H1 (cell line): ENCODE measurements around the gene DGKD. TPM values are rescaled to one million over a fixed set of nuclear protein-coding genes. Genes with fewer than 3 reads are reported as not detected.

Experiments used
- CTCF ChIA-PET: fragments of 300-600 bp; sonication (Branson Sonifier 250); formaldehyde crosslinking; loops from one replicate; lab custom pipeline; 2021; ENCODE audit not compliant: partially characterized antibody; lab: Charles Lee
- POLR2A ChIA-PET: fragments of 300-600 bp; sonication (Branson Sonifier 250); formaldehyde crosslinking; loops from one replicate; lab custom pipeline; 2021; ENCODE audit warnings: inconsistent platforms; ENCODE audit not compliant: partially characterized antibody; lab: Charles Lee
- DNase-seq, 2 experiments: peaks; one replicate each; pipeline versions ENCODE4 v3.0.0 to v3.0.0-alpha.2; 2010 to 2022; ENCODE audit warnings: low spot score in 2 of 2, low read depth in 1 of 2, mixed read lengths in 1 of 2
- FAIRE-seq: peaks from 2 replicates; lab custom pipeline; 2011; peaks lifted over from hg19 to GRCh38; lab: Jason Lieb, UNC
- H2AFZ ChIP-seq: 2 replicates; pipeline ENCODE4 v1.8.1; 2012; ENCODE audit warnings: low read length, inconsistent platforms
- H2AK5ac ChIP-seq: 2 replicates; pipeline ENCODE4 v1.6.1; 2013; ENCODE audit warnings: low read depth, low read length
- H2BK120ac ChIP-seq: replicated peaks from 2 replicates; pipeline ENCODE3; 2013; ENCODE audit warnings: low read depth, low read length, inconsistent platforms
- H2BK12ac ChIP-seq: 2 replicates; pipeline ENCODE4 v1.6.1; 2013; ENCODE audit warnings: low read depth, low read length
- H2BK15ac ChIP-seq: 2 replicates; pipeline ENCODE4 v1.6.1; 2013; ENCODE audit warnings: low read length
- H2BK20ac ChIP-seq: 2 replicates; pipeline ENCODE4 v1.6.1; 2013; ENCODE audit warnings: low read length
- H2BK5ac ChIP-seq: 2 replicates; pipeline ENCODE4 v1.6.1; 2013; ENCODE audit warnings: low read depth, low read length
- H3K14ac ChIP-seq: 2 replicates; pipeline ENCODE4 v1.6.1; 2013; ENCODE audit warnings: inconsistent platforms; ENCODE audit not compliant: insufficient read length
- H3K18ac ChIP-seq: 2 replicates; pipeline ENCODE4 v1.6.1; 2013; ENCODE audit warnings: low read length; ENCODE audit errors: extremely low read depth
- H3K23ac ChIP-seq: 2 replicates; pipeline ENCODE4 v1.6.1; 2013; ENCODE audit warnings: inconsistent platforms; ENCODE audit not compliant: insufficient read length
- H3K23me2 ChIP-seq: 2 replicates; pipeline ENCODE4 v1.6.1; 2013; ENCODE audit warnings: low read depth, low read length
- H3K27ac ChIP-seq: 2 replicates; pipeline ENCODE4 v1.6.1; 2011; ENCODE audit warnings: low read depth, low read length, inconsistent platforms
- H3K27me3 ChIP-seq, 4 experiments: replicated peaks in 1 of 4; 1 replicate in 1 of 4; 2 replicates in 3 of 4; pipeline versions ENCODE4 v1.6.1 to v1.8.1; 2011 to 2013; ENCODE audit warnings: low read length in 3 of 4, mild to moderate bottlenecking in 3 of 4, inconsistent platforms in 2 of 4, mixed read lengths in 2 of 4, moderate library complexity in 1 of 4; ENCODE audit not compliant: control insufficient read depth in 3 of 4, insufficient read depth in 3 of 4; ENCODE audit errors: extremely low read depth in 1 of 4
- H3K36me3 ChIP-seq, 4 experiments: 2 replicates each; pipeline versions ENCODE4 v1.6.1 to v1.8.1; 2011 to 2013; ENCODE audit warnings: mild to moderate bottlenecking in 4 of 4, low read length in 3 of 4, moderate library complexity in 2 of 4, control low read depth in 1 of 4, inconsistent platforms in 1 of 4; ENCODE audit not compliant: insufficient read depth in 4 of 4, control insufficient read depth in 2 of 4
- H3K4ac ChIP-seq: replicated peaks from 2 replicates; pipeline ENCODE3; 2013; ENCODE audit warnings: low read length, low read depth, mixed read lengths, inconsistent platforms; ENCODE audit not compliant: insufficient read length
- H3K4me1 ChIP-seq, 4 experiments: replicated peaks in 1 of 4; 1 replicate in 1 of 4; 2 replicates in 3 of 4; pipeline versions ENCODE4 v1.6.1 to v1.8.1; 2011 to 2013; ENCODE audit warnings: low read length in 3 of 4, inconsistent platforms in 2 of 4, mixed read lengths in 1 of 4; ENCODE audit not compliant: insufficient read depth in 4 of 4, control insufficient read depth in 3 of 4
- H3K4me2 ChIP-seq, 2 experiments: 2 replicates each; pipeline versions ENCODE4 v1.6.1 to v1.8.1; 2011 to 2013; ENCODE audit warnings: low read depth in 2 of 2, low read length in 2 of 2, control low read depth in 1 of 2, inconsistent platforms in 1 of 2, mild to moderate bottlenecking in 1 of 2; ENCODE audit not compliant: insufficient read depth in 1 of 2
- H3K4me3 ChIP-seq, 4 experiments: fragments of 200-600, 300-600 bp in 1 of 4; sonication (generic), shearing (Covaris generic), sonication (Bioruptor Twin) in 1 of 4; 2 replicates each; pipeline versions ENCODE4 v1.5.1 to v1.8.1; 2011 to 2016; ENCODE audit warnings: low read length in 4 of 4, low read depth in 3 of 4, control low read depth in 2 of 4, inconsistent platforms in 2 of 4, mild to moderate bottlenecking in 2 of 4, mixed read lengths in 1 of 4, moderate library complexity in 1 of 4; ENCODE audit not compliant: insufficient read depth in 2 of 4; ENCODE audit errors: extremely low read depth in 1 of 4
- H3K56ac ChIP-seq: replicated peaks from 2 replicates; pipeline ENCODE3; 2013; ENCODE audit warnings: low read depth, mild to moderate bottlenecking, mixed read lengths, low read length, inconsistent platforms; ENCODE audit not compliant: insufficient read length
- H3K79me1 ChIP-seq: 2 replicates; pipeline ENCODE4 v1.6.1; 2013; ENCODE audit warnings: low read depth, low read length, control low read depth
- H3K79me2 ChIP-seq, 2 experiments: 2 replicates each; pipeline versions ENCODE4 v1.6.1 to v1.8.1; 2012 to 2013; ENCODE audit warnings: low read length in 2 of 2, mild to moderate bottlenecking in 2 of 2, inconsistent platforms in 1 of 2; ENCODE audit not compliant: insufficient read depth in 2 of 2, control insufficient read depth in 1 of 2
- H3K9ac ChIP-seq, 4 experiments: replicated peaks in 1 of 4; 1 replicate in 1 of 4; 2 replicates in 3 of 4; pipeline versions ENCODE4 v1.6.1 to v1.8.1; 2011 to 2013; ENCODE audit warnings: low read depth in 3 of 4, low read length in 3 of 4, control low read depth in 2 of 4, mild to moderate bottlenecking in 2 of 4, moderate library complexity in 2 of 4, inconsistent platforms in 1 of 4; ENCODE audit errors: extremely low read depth in 1 of 4
- H3K9me3 ChIP-seq, 2 experiments: 2 replicates each; pipeline versions ENCODE4 v1.6.1 to v1.8.1; 2012 to 2013; ENCODE audit warnings: mild to moderate bottlenecking in 2 of 2, moderate library complexity in 2 of 2, control low read depth in 1 of 2, inconsistent platforms in 1 of 2, low read depth in 1 of 2, low read length in 1 of 2, mixed read lengths in 1 of 2; ENCODE audit not compliant: insufficient read depth in 2 of 2
- H4K20me1 ChIP-seq, 2 experiments: replicated peaks in 1 of 2; 2 replicates each; pipeline versions ENCODE3 to v1.8.1; 2011 to 2013; ENCODE audit warnings: inconsistent platforms in 2 of 2, low read length in 2 of 2, mild to moderate bottlenecking in 1 of 2; ENCODE audit not compliant: insufficient read depth in 2 of 2, control insufficient read depth in 1 of 2
- H4K5ac ChIP-seq: 2 replicates; pipeline ENCODE4 v1.6.1; 2013; ENCODE audit warnings: low read length, low read depth, mixed read lengths, inconsistent platforms; ENCODE audit not compliant: insufficient read length
- H4K8ac ChIP-seq: 2 replicates; pipeline ENCODE4 v1.8.0; 2013; ENCODE audit warnings: mild to moderate bottlenecking, moderate library complexity, low read length, inconsistent platforms; ENCODE audit not compliant: insufficient read depth; ENCODE audit errors: extremely low read depth
- H4K91ac ChIP-seq: replicated peaks from 2 replicates; pipeline ENCODE3; 2013; ENCODE audit warnings: low read length, mixed read lengths, inconsistent platforms; ENCODE audit not compliant: insufficient read length
- CREB1 ChIP-seq: IDR thresholded peaks from 2 replicates; pipeline ENCODE4 v1.6.1; 2012; ENCODE audit warnings: inconsistent platforms
- FOSL1 ChIP-seq: IDR thresholded peaks from 2 replicates; pipeline ENCODE4 v1.6.1; 2011; ENCODE audit warnings: mild to moderate bottlenecking, low read depth, low read length, moderate library complexity; ENCODE audit not compliant: insufficient read depth
- GABPA ChIP-seq: IDR thresholded peaks from 2 replicates; pipeline ENCODE4 v1.6.1; 2011; ENCODE audit warnings: mild to moderate bottlenecking, low read length, moderate library complexity, borderline replicate concordance; ENCODE audit not compliant: insufficient read depth
- KDM5A ChIP-seq: fragments of 200-600 bp; IDR thresholded peaks from 2 replicates; pipeline ENCODE4 v1.7.1; 2012; ENCODE audit warnings: mild to moderate bottlenecking, low read length, inconsistent platforms, mixed read lengths
- SP1 ChIP-seq: IDR thresholded peaks from 2 replicates; pipeline ENCODE4 v1.6.1; 2011; ENCODE audit warnings: low read depth, low read length
- WGBS, 2 experiments: shearing (Covaris generic) in 1 of 2; methylation state at CpG; one replicate each; pipeline versions ENCODE4 v1.1.6 to v1.1.7; 2013 to 2015; ENCODE audit warnings: low lambda C conversion rate in 2 of 2, mixed read lengths in 2 of 2, inconsistent platforms in 1 of 2, low coverage in 1 of 2, missing lambda C conversion rate in 1 of 2; ENCODE audit not compliant: insufficient replicate concordance in 2 of 2, insufficient coverage in 1 of 2, insufficient read length in 1 of 2; ENCODE audit errors: extremely low coverage in 1 of 2, missing lambda C conversion rate in 1 of 2; 5-methylcytosine and 5-hydroxymethylcytosine counted together
- polyA plus RNA-seq, 7 experiments: library from polyadenylated mRNA; depleted of rRNA in 3 of 7; stranded (reverse) in 5 of 7; unstranded in 2 of 7; fragments of >200 nt in 5 of 7; fragments of 200-250 nt in 2 of 7; gene quantifications; 1 replicate in 5 of 7; 2 replicates in 1 of 7; 4 replicates in 1 of 7; pipeline versions ENCODE4 v1.2.1 to v1.2.3, GENCODE V29; 2011 to 2013; ENCODE audit warnings: missing spikeins in 2 of 7, mixed read lengths in 2 of 7
- total RNA-seq: library from RNA; stranded (reverse); fragmentation: NEBNext Ultra II Directional; extraction: Animal tissue kit (Norgen Biotek cat#: 25700); gene quantifications from 2 replicates; pipeline ENCODE4 v1.2.1, GENCODE V29; 2021

The DGKD gene
- total and polyA plus RNA-seq, 2 of the 8 experiments (the other 6 are each of a cell fraction or from before 2014, with no cell fraction given) = 7.7 to 30.9 TPM

- no peaks in the 10 kb centered on the region for H3K36me3 ChIP-seq
- H2BK20ac ChIP-seq = no peak overlapping the region
- 71% methylated on average over 2 of the region's 2 CpGs; no CpG with 5 or more reads in 1 of the 2 experiments for WGBS, 2 experiments
- ChIA-PET CTCF (interaction anchor here (0.8 to 1.7 kb wide), 5 partner anchors 9 to 81 kb away, joined by 3 to 7 read pairs (median 5); no protein-coding TSS in a partner anchor), POLR2A (no interaction called here)
- H4K91ac ChIP-seq = no peak overlapping the region
- FAIRE-seq = no peak
- H3K4me3 ChIP-seq = no peak overlapping the region
- H3K23me2 ChIP-seq = no peaks in the 10 kb centered on the region
- H2BK12ac ChIP-seq = no peak overlapping the region
- no peak overlapping the region for H3K56ac ChIP-seq
- no peak overlapping the region for H3K14ac ChIP-seq
- peaks cover 0 to 5% of the 10 kb centered on the region in 2 experiments for H4K20me1 ChIP-seq
- H3K4me2 ChIP-seq = no peak overlapping the region
- no peak overlapping the region for H3K9ac ChIP-seq
- H2BK15ac ChIP-seq = no peak overlapping the region
- no peak overlapping the region for H4K8ac ChIP-seq
- H3K4ac ChIP-seq = no peak overlapping the region
- no peak overlapping the region for H4K5ac ChIP-seq
- TF ChIP-seq GABPA = no peak
- no peak for TF ChIP-seq KDM5A
- no peak for TF ChIP-seq CREB1
- TF ChIP-seq SP1 = no peak
- TF ChIP-seq FOSL1 = no peak
- no peak for DNase-seq
- H3K9me3 ChIP-seq = no peaks in the 10 kb centered on the region
- H2AFZ ChIP-seq = no peak overlapping the region
- H2BK120ac ChIP-seq = no peak overlapping the region
- no peak overlapping the region for H3K18ac ChIP-seq
- H3K79me2 ChIP-seq = peaks cover 0 to 18% of the 10 kb centered on the region in 2 experiments; a peak in 1 of 4 replicates
- H2BK5ac ChIP-seq = no peak overlapping the region
- no peaks in the 10 kb centered on the region for H3K4me1 ChIP-seq
- no peaks in the 10 kb centered on the region for H3K79me1 ChIP-seq
- no peaks in the 10 kb centered on the region for H3K27me3 ChIP-seq
- no peak overlapping the region for H3K27ac ChIP-seq
- no peak overlapping the region for H3K23ac ChIP-seq
- H2AK5ac ChIP-seq = no peak overlapping the region
Measured at GRCh38 chr2:233362742-233363141, 8.4 kb downstream of the DGKD start.
